Mammary epithelial cell (primary cell): Measurements from ENCODE around the gene A2M.

Experiments
- EZH2 ChIP-seq: IDR thresholded peaks from 2 replicates; pipeline ENCODE4 v1.6.1; 2012; ENCODE audit warnings: low read length, inconsistent platforms, borderline replicate concordance
- TF ChIP-seq, protein P1 (sequence below), 2 donors: IDR thresholded peaks in 1 of 2; conservative IDR thresholded peaks in 1 of 2; 2 replicates each; pipeline ENCODE4 v1.5.1; 2011 to 2012; ENCODE audit warnings: inconsistent platforms in 2 of 2, low read length in 2 of 2, mild to moderate bottlenecking in 2 of 2, control low read depth in 1 of 2, low read depth in 1 of 2; ENCODE audit not compliant: insufficient read depth in 1 of 2; ENCODE audit errors: extremely low read depth in 1 of 2

DNA sequence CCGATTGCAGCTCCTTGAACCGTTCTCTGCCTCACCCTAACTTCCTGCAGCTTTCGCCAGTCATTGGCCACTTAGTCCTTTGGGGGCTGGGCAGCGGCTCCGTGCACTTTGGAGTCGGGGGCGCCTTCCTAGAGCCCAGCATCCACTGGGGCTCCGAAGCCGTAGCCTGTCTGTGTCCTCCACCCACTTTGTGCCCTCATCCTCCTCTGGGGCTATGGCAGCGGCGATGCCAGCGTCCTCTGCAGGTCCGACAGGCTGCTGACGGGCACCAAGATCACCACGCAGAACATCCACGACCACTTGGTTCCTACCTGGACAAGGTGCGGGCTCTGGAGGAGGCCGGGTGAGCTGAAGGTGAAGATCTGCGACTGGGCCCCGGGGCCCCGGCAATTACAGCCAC, 11.8 kb upstream of the A2M start:
- TF ChIP-seq, protein P1, sequence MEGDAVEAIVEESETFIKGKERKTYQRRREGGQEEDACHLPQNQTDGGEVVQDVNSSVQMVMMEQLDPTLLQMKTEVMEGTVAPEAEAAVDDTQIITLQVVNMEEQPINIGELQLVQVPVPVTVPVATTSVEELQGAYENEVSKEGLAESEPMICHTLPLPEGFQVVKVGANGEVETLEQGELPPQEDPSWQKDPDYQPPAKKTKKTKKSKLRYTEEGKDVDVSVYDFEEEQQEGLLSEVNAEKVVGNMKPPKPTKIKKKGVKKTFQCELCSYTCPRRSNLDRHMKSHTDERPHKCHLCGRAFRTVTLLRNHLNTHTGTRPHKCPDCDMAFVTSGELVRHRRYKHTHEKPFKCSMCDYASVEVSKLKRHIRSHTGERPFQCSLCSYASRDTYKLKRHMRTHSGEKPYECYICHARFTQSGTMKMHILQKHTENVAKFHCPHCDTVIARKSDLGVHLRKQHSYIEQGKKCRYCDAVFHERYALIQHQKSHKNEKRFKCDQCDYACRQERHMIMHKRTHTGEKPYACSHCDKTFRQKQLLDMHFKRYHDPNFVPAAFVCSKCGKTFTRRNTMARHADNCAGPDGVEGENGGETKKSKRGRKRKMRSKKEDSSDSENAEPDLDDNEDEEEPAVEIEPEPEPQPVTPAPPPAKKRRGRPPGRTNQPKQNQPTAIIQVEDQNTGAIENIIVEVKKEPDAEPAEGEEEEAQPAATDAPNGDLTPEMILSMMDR (conservative IDR thresholded peaks at IDR 0.05 in 1 of 2, IDR thresholded peaks at IDR 0.05 in 1 of 2; ENCODE audit: extremely low read depth in 1 of 2, insufficient read depth in 1 of 2, low read depth in 1 of 2, low read length in 2 of 2): no peak
- no peak for TF ChIP-seq EZH2
